SK-N-SH treated with all-trans-retinoic acid at 6 μM for 48 hours (cell line): ENCODE measurements around the gene FASN.

Experiments used
- ATAC-seq: fragments of 200-7000 bp; cut with Tn5 transposase; 3 replicates; pipeline ENCODE4 v1.9.1; 2020; ENCODE audit warnings: mild to moderate bottlenecking, moderate library complexity
- ARNTL ChIP-seq: fragments of 450-650 bp; formaldehyde crosslinking; IDR thresholded peaks from 2 replicates; pipeline ENCODE4 v1.5.0; 2020; ENCODE audit warnings: low read depth, mild to moderate bottlenecking, moderate library complexity, borderline replicate concordance
- BACH2 ChIP-seq: fragments of 250-450 bp; sonication (Bioruptor Pico); IDR thresholded peaks from 2 replicates; pipeline ENCODE4 v1.9.0; 2021; ENCODE audit warnings: mild to moderate bottlenecking, borderline replicate concordance
- CREB5 ChIP-seq: fragments of 250-450 bp; sonication (Bioruptor Pico); IDR thresholded peaks from 2 replicates; pipeline ENCODE4 v1.5.1; 2020; ENCODE audit warnings: low read depth, mild to moderate bottlenecking, moderate library complexity
- CSDC2 ChIP-seq: fragments of 250-450 bp; sonication (Bioruptor Pico); IDR thresholded peaks from 2 replicates; pipeline ENCODE4 v1.5.0; 2020; ENCODE audit warnings: mild to moderate bottlenecking, moderate library complexity
- ESRRG ChIP-seq: fragments of 250-450 bp; sonication (Bioruptor Pico); IDR thresholded peaks from 2 replicates; pipeline ENCODE4 v1.6.1; 2021; ENCODE audit warnings: mild to moderate bottlenecking
- GLIS3 ChIP-seq: fragments of 250-450 bp; sonication (Bioruptor Pico); IDR thresholded peaks from 2 replicates; pipeline ENCODE4 v1.5.0; 2020; ENCODE audit warnings: mild to moderate bottlenecking, moderate library complexity
- ISL1 ChIP-seq: fragments of 250-450 bp; sonication (Bioruptor Pico); IDR thresholded peaks from 2 replicates; pipeline ENCODE4 v2.1.2; 2022; ENCODE audit warnings: mild to moderate bottlenecking, moderate library complexity
- OSR1 ChIP-seq: fragments of 250-450 bp; sonication (Bioruptor Pico); IDR thresholded peaks from 2 replicates; pipeline ENCODE4 v1.8.0; 2022; ENCODE audit warnings: moderate library complexity, mild to moderate bottlenecking, inconsistent platforms
- PATZ1 ChIP-seq: fragments of 250-450 bp; sonication (Bioruptor Pico); IDR thresholded peaks from 2 replicates; pipeline ENCODE4 v1.8.0; 2020; ENCODE audit warnings: mild to moderate bottlenecking, moderate library complexity, borderline replicate concordance
- POU6F1 ChIP-seq: fragments of 250-450 bp; sonication (Bioruptor Pico); IDR thresholded peaks from 2 replicates; pipeline ENCODE4 v1.8.0; 2021; ENCODE audit warnings: low read depth, mild to moderate bottlenecking, moderate library complexity, borderline replicate concordance
- PPARA ChIP-seq: fragments of 250-450 bp; sonication (Bioruptor Pico); IDR thresholded peaks from 2 replicates; pipeline ENCODE4 v1.5.0; 2020; ENCODE audit warnings: mild to moderate bottlenecking, borderline replicate concordance
- SNAI2 ChIP-seq: fragments of 250-450 bp; sonication (Bioruptor Pico); IDR thresholded peaks from 2 replicates; pipeline ENCODE4 v1.5.0; 2020; ENCODE audit warnings: mild to moderate bottlenecking, moderate library complexity
- TSHZ2 ChIP-seq: fragments of 250-450 bp; sonication (Bioruptor Pico); IDR thresholded peaks from 2 replicates; pipeline ENCODE4 v1.5.0; 2020; ENCODE audit warnings: mild to moderate bottlenecking, moderate library complexity
- ZFP3 ChIP-seq: fragments of 250-450 bp; sonication (Bioruptor Pico); IDR thresholded peaks from 2 replicates; pipeline ENCODE4 v1.5.0; 2020; ENCODE audit warnings: mild to moderate bottlenecking, moderate library complexity
- ZNF565 ChIP-seq: fragments of 450-650 bp; formaldehyde crosslinking; conservative IDR thresholded peaks from 2 replicates; pipeline ENCODE4 v1.5.0; 2020; ENCODE audit warnings: low read depth, mild to moderate bottlenecking, moderate library complexity
- ZNF70 ChIP-seq: fragments of 450-650 bp; formaldehyde crosslinking; IDR thresholded peaks from 2 replicates; pipeline ENCODE4 v1.5.0; 2020; ENCODE audit warnings: mild to moderate bottlenecking, moderate library complexity
- ZNF8 ChIP-seq: fragments of 450-650 bp; formaldehyde crosslinking; IDR thresholded peaks from 2 replicates; pipeline ENCODE4 v1.5.0; 2020; ENCODE audit warnings: mild to moderate bottlenecking, moderate library complexity

FASN gene

GRCh38 chr17:82070611-82071010 lies 27.4 kb downstream of the FASN start:
- TF ChIP-seq OSR1 (CRISPR knock-in tag) (no peak), ZNF565 (no peak), GLIS3 (CRISPR knock-in tag) (no peak), ISL1 (CRISPR knock-in tag) (no peak), ZNF70 (no peak), TSHZ2 (CRISPR knock-in tag) (no peak), PPARA (CRISPR knock-in tag) (no peak), ESRRG (CRISPR knock-in tag) (no peak), SNAI2 (CRISPR knock-in tag) (no peak), ARNTL (CRISPR knock-in tag) (no peak), ZNF8 (CRISPR knock-in tag) (no peak), POU6F1 (CRISPR knock-in tag) (no peak)
- ATAC-seq: no peak

GRCh38 chr17:82065638-82066303 lies 32.3 kb downstream of the FASN start, which contains the start of gene DUS1L:
DUS1L (minus strand) TSS chr17:82065804; CDS start chr17:82065059, 745 bp downstream.
- peak; percentile 51 for ATAC-seq
- TF ChIP-seq ARNTL (CRISPR knock-in tag): no peak
- no peak for TF ChIP-seq PATZ1 (CRISPR knock-in tag)
- 0 out of 2 replicates have a peak, but pooled peaks have one; percentile 26 for TF ChIP-seq GLIS3 (CRISPR knock-in tag)
- peak; percentile 92 for TF ChIP-seq TSHZ2 (CRISPR knock-in tag)
- peak; percentile 82 for TF ChIP-seq ZFP3 (CRISPR knock-in tag)
- 0 out of 2 replicates have a peak, but pooled peaks have one; percentile 69 for TF ChIP-seq POU6F1 (CRISPR knock-in tag)
- TF ChIP-seq CREB5 (CRISPR knock-in tag): no peak
- TF ChIP-seq BACH2 (CRISPR knock-in tag): no peak
- peak; percentile 77; the same call in 1 of the 2 replicates for TF ChIP-seq CSDC2 (CRISPR knock-in tag)
